Stimulated activated CD4-positive, alpha-beta T cell treated with anti-CD3 and anti-CD28 coated beads, Interleukin-2, amount 100 ng/mL, for 48 hours (primary cell): ENCODE data around the gene MINDY4.

Source experiments
- DNase-seq, 2 donors: peaks; one replicate each; pipeline ENCODE4 v3.0.0-alpha.2; 2020

The MINDY4 gene

DNA sequence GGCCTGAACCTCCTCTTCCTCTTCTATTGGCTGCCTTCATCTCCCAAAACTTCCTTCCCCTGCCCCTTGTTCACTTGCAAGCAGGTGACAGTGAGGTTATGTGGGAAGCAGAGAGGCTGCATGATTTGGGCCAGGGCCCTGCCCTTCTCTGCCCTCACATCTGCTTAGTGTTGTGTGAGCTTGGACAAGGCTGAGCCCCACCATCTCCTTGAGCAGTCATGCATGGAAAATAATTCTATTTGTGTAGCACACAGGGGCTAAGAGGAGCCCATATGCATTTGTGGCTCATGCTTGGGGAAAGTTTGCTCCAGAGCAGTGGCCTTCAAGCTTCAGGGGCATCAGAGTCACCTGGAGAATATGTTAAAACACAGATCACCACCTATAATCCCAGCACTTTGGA is 113.7 kb downstream of the MINDY4 start:
- DNase-seq, result no peak

DNA sequence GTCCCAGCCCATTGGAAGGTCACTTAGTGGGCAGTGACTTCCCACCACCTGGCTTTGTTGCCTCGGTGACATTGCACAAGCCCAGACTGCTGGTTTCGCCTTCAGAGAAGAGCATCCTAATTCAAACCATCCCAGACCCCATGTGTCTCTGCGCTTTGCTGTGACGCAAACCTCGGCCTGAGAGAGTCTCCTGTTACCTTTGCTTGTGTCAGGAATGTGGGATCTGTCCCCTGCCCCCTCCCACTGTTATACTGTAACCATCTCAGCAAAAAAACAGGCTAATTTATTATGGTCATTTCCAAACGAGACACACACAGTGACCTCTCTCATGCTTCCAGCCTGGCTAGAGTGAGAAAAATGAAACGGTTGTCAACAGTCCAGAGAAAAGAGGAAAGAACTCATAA is 115.4 kb downstream of the MINDY4 start:
- no peak for DNase-seq

DNA sequence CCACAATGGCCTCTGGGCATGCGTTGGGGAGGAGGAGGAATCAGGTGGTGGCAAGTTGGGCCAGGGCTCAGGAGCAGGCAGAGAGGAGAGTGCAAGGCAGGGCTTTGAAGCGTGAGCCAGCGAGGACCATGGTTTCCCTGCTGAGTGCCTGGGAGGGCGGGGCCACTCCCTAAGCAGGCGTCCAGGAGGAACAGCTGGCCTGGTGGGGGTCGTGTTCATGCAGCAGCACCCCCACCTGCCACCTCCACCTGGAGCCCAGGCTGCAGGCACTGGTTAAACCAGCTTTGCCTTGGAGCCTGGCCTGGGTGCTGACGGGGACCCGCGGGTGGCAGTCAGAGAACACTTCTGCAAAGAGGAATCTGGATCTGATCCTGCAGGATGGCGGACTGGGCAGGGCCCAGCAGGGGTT is 116.3 kb downstream of the MINDY4 start:
- no peak for DNase-seq

DNA sequence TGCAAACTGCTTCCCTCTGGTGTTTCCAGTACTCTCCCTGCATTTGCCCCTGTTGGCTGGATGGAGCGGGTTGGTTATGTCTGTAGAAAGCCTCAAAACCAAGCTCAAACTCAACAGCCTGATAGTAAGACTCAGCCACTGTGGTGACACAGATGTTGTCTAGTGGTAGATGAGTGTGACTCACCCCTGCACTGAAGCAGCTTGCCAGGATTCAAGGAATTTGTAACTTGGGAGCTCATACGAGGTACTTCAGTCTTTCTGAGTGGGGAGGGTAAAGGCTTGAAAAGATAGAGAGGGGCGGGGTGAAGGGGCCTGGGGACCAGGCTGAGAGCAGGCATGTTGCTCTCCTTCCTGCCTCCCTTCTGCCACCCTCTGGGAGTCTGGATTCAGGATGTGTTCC is 117.5 kb downstream of the MINDY4 start:
- DNase-seq, result no peak

DNA sequence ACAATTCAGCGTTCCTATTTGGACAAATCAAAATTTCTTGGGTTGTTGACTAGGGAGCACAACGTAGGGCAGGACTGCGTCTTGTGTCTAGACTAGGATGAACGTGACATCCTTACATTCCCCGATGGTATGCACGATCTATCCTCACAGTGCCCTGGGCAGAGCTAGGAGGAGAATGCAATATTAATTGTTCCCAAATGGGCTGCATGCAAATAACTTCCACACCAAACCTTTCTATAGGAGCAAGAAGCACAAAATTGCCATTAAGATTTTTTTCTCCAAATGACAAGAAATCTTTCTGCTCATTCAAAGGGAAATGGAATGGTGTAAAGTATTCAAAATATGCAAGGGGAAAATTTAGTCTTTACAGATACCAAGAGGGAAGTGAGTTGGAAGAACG is 119.0 kb downstream of the MINDY4 start:
- DNase-seq, result no peak

DNA sequence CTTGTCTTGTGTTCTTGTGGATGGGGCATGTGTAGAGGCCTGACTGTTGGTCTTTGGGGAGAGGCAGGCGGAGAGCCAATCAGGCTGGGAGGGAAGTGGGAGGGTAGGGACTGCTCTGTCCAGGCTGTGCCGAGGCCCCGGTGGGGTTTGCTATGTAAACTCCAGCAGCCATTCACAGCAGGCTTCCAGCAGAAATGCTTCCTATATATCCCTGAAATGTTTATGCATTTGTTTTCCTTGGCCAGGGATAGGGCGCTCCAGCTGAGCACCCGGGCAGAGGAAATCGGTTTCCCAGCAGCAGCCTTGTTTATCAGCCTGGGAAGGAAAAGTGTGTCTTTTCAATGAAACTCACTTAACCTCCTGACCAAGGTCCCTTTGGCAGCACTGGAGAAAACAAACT is 122.1 kb downstream of the MINDY4 start:
- DNase-seq, result no peak

DNA sequence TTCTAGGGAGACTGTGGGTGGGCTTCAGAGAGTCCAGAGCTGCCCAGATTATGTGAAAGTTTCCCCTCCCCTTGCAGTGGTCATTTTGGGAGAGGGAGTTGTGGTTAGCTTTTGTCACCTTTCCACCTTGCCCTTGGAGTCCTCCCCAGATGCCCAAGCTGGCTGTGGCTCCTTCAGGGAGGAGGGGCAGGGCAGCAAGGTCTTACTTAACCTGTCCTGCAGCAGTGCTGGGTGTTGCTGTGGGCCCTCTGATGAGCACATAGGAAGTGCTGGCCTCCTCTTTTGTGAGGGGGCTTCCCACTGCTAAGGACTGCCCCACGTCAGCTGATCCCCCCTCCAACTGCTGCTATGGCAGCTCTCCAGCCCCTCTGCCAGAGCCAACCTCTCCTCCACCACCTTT is 122.8 kb downstream of the MINDY4 start:
- DNase-seq, result no peak

DNA sequence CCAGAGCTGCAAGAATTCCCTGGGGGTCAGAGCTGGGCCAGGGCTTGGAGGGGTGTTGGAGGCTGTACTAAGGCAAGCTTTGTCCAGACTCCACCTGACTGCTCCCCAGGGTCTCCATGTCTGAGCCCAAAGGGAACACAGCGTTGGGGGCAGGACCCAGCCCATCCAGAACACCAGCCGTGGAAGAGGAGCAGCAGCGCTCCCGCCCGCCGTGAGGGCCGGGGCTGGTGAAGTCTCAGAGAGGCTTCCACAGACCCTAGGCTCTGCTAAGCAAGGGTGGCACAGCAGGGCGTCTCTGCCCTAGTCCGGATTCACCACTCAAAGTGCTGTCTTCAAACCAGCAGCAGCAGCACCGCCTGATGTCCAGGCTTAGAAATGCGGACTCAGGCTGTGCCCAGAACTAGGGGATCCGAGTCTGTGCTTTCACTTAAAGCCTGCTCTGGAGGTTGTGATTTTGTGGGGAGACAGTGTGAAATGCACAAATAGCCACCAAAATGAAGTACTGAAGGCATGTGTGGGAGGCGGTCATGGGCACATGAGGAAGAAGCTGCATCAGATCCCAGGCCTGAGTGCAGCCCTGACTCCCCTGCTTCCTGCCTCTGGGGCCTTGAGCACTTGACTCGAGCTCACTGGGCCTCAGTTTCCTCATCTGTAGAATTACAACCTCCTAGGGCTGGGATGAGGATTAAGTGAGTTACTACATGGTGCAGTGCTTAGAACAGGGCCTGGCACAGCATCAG is 123.8 kb downstream of the MINDY4 start:
- DNase-seq, result no peak

DNA sequence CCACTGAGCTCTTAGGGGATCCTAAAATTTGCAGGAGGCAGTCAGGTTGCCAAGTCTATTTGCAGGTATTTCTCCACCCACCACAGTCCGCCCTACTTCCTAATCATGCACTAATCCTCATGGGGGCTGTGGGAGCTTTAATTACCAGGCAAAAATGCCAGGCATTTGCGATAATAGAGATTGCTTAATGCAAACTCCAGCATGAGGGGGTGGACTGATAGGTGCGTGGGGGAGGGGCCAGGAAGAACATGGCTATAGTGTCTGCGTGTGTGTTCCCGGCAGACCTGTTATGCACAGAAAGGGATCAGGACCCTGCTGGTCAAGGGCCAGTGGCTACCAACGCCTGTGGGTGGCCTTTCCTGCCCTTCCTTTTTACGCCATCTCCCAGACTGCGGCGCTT is 124.8 kb downstream of the MINDY4 start:
- DNase-seq, result no peak

DNA sequence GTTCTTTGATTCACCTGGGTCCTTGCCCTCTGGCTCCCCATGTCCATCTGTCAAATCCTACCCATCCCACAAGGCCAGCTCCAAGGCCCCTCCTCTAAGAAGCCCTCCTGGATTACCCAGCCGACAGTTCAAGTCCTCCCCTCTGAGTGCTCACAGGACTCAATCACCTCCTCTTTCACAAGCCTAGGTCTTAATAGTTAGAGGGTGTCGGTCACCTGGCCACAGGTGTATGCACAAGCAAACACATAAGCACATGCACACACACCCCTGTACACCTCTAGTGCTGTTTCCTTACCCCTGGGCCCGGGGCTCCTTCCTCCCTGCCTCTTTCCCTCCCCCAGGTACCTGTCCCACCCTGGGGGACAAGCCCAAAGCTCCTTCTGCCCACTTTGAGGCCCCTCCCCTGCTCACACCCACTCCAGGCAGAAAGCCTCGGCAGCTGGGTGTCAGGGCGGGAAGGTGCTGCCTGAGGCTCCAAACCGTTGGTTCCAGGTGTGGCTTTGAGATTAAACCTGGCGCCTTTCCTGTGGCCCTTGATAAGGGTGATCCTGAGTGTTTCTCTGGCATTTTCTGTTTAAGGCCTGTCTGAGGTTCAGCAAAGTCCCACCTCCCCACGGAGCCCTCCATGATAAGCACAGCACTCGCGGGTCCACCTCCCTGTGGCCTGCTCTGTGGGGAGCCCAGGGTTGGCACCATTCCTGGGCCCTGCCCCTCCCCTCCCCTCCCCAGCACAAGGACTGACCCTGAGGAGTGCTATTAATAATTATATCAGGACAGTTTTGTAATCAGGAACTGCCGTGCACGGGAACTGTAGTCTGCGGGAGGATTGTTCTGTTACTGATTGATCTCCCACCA is 125.8 kb downstream of the MINDY4 start:
- DNase-seq, result no peak

DNA sequence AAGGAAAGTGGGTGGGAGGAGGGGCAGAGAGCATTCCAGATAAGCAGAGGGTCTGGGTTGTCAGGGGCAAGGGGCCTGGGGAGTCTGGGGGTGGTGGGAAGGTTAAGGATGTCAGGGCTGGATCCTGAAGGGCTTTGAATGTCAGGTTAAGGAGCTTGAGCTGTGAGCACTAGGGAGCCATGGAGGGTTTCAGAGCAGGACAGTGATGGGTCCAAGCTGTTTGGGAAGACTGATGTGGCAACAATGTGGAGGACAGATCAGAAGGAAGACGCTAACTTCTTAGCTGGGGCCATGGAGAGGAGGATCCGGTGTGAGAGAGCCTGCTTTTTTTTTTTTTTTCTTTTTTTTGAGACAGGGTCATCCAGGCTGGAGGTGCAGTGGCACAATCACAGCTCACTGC is 126.6 kb downstream of the MINDY4 start:
- no peak for DNase-seq

DNA sequence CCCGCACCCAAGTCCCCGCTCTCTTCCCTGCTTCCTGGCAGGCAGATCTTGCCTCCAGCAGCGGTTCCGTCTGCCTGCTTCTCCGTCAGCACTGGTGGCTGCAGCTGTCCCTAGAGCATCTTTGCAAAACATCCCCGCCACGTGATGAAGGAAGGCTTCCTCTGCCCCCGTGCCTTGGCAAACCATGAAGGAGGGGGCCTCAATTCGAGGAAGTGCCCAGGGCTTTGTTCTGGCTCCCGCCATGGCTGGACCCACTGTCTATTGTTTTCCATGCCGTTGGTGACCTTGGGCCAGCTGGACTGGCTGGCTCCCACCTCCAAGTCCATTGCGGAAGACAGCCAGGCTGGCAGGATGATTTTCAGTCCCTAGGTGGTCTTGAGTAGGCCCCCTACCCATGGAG is 127.2 kb downstream of the MINDY4 start:
- DNase-seq, result no peak

DNA sequence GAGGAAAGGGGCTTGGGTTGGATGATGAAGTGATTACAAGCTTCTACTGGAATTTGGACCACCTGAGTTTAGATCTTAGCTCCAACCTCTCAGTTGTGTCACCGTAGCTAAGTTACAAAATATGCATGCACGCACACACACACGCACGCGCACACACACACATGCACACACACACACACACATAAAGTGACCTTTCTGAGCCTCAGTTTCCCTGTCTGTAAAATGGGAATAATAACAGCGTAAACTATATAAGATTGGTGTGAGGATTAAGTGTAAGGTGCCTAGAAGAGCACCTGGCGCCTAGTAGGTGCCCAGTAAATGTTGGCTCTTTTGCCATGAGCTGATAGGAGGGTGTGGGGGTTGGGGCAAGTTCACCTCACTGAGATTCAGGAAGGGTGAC is 127.8 kb downstream of the MINDY4 start:
- no peak for DNase-seq

DNA sequence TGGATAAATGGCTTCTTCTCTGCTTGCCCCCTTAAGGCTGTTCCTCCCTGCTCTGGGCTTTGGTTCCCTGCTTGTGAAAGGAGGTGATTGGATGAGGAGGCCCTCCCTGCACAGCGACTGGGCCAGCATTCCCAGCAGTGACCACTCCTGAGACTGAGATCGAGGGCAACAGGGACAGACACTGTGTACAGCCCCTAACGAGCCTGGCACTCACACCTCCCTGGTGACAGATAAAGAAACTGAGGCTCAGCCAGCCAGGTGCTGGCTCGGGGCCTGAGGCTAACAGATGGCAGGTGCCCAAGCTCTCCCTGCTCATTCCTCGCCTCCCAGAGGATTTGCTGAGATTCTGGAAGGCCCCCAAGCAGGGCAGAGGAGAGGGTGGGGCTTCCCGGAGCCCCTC is 128.4 kb downstream of the MINDY4 start:
- no peak for DNase-seq

DNA sequence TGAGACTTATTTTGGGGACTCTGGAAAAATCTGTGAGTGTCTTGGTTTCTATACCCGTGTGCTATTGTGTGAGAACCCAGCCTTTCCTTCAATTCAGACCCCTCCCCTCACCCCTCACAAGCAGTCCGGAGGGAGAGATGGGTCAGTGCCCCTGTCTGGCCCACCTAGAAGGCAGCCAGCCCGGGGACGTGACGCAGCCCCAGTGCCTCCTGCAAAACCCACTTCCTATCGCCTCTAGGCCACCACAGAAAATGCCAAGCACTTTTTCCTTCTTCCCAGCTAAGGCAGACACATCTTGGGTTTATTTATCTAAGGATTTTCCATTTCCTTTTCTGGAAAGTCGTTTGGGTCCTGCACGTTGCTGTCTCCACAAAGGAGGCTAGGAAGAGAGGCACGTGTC is 128.8 kb downstream of the MINDY4 start:
- DNase-seq, result no peak

DNA sequence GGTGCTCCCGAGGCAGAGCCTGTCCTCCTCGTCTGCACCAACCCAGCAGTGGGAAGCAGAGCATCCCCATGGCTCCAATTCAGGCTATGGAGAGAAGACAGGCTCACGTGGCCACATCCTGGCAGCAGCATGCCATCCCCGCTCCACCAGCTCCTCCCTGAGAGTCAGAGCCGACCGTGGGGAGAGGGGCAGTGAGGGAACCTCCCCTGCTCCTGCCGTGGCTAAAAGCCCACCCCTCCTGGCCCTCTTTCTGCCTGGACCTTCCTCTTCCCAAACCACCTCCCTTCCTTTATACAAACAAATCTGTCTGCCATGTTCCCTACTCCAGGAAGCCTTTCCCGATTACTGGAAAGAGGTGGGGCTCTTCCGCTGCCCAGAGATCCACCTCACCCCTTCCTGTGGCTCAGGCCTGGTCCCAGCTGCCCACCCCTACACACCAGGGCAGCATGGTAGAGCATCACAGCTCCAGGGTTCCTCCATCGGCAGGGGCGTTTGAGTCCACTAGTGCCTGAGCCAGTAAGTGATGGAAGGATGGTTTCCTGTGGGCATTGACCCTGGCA is 129.7 kb downstream of the MINDY4 start:
- no peak for DNase-seq

DNA sequence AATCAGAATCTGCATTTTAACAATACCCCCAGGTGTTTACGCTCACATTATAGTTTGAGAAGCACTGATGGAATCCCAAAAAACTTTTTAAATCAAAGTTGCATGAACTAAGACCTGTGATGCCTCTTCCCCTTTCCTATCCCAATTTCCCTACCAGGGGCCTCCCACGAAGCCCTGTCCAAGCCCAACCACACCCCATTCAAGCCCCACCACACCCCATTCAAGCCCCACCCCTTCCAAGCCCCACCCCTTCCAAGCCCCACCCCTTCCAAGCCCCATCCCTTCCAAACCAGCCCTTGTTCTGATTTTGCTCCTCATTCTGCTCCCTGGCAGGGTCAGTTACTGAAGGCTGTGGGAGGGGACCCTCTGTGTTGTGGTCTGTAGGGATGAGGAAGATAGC is 130.6 kb downstream of the MINDY4 start:
- DNase-seq, result no peak

DNA sequence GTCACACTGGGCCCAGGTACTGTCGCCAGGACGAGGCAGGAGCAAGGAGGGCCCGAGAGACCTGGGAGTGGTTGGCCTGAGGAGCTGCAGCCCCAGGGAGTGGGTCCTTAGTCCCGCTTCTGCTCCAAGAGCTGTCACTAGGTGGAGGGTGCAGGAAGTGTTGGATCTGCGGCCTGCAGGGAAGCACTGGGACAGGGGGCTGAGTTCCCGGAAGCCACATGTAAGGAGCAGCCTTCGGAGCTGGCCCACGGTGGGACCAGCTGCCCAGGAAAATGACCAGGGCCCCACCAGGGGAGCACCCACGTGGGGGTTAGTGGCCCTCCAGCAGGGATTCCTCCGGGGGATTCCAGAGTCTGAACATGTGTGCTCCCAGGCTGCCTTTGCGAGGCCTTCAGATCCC is 131.2 kb downstream of the MINDY4 start:
- no peak for DNase-seq

DNA sequence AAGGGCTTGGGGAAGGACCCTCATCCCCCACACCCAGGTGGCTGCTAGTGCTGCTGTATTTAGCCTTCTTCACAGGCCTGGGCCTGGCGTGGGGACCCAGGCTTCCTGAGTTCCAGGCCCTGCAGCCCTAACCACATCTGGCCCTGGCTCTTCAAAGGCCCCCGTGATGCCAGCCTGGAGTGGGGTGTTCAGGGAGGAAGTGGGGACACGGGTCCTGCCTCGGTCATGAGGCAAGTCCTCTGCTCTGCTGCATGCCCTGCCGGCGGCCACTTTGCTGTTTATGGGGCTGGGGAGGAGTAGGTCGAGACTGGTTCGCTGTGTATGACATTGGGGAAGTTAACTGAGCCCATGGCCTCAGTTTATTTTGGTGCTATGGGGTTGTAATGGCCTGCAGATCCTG is 131.9 kb downstream of the MINDY4 start:
- DNase-seq, result no peak

DNA sequence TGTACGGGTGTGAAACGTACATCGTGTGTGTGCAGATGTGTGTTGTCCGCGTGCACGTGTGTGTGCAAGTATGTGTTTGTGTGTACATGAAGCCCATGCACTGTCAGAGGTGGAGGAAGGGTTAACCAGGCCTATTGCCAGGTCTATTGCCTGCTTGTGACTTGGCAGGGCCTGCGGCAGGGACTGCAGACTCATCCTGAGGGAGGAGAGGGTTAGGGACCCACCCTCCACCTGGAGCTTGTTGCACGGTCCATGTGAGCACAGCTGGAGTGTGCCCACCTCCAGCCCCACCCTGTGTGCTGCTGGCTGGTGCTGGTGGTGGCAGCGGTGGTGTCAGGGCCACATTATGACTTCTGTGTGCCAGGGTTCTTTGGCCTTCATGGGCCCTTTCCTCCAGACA is 133.3 kb downstream of the MINDY4 start:
- no peak for DNase-seq

DNA sequence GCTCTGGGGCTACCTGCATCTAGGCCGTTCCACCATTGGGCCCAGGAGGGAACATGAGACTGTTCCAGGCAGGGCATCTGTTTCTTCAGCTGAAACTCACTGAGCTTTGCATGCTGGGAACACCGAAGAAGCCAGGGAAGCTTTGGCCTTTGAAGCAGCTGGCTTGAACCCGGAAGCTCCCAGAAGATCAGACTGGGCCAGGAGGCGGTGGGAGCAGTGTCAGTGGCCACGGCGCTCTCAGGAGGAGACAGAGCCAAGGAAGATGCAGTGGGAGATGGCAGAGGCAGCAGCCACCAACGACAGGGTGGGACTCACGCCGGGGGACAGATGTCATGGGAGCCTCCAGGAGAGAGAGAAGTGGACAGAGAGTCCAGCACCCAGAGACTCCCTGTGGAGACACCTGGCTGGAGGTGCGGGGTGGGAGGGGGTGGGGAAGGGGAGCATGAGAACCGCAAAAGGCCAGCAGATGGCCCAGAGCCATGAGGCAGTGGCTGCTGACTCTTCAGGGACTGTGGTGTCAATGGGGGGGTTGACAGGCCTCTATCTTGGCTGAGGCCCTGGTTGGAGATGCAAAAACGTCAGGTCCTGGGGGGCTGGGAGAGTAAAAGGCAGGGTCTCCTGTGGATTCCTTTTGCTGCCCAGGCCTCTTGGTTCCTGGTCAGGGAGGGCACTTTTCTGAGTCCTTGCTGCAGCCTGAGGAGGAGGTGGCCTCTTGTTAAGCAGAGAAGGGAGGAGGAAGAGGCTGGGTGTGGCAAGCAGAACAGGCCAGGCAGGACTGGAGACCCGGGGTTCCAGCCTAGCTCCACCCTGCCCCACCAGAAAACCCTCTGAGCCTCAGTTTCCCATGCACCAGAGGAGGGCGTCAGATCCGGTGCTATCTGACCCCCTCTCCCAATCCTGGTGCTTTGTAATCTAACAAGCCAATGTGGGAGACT is 134.1 kb downstream of the MINDY4 start:
- no peak for DNase-seq

DNA sequence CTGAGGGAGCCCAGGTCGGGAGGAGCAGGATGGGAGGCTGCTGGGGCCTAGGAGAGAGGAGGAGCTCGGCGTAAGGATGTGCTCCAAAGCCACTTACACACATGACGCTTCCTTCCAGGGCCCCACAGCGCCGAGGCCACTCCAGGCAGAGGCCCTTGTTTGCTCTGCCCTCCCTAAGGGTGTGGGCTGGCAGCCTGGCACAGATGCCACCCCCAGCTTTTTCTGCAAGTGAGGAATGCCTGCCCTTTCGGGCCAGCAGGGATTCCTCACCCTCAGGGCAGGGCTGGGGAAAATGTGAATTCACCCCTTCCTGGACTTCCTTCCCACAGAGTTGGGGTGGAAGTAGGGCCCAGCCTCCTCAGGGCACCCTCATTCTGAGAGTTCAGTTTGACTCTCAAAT is 134.8 kb downstream of the MINDY4 start:
- DNase-seq, result no peak
